Measurements from ENCODE around the gene POU4F1. TPM values are rescaled to one million over a fixed set of nuclear protein-coding genes. Genes with fewer than 3 reads are reported as not detected.

POU4F1 gene
- total and polyA plus RNA-seq, 2 donors (not counting 3 experiments of a cell fraction or from before 2014, with no cell fraction given): 0.30 to 1.1 TPM

DNA sequence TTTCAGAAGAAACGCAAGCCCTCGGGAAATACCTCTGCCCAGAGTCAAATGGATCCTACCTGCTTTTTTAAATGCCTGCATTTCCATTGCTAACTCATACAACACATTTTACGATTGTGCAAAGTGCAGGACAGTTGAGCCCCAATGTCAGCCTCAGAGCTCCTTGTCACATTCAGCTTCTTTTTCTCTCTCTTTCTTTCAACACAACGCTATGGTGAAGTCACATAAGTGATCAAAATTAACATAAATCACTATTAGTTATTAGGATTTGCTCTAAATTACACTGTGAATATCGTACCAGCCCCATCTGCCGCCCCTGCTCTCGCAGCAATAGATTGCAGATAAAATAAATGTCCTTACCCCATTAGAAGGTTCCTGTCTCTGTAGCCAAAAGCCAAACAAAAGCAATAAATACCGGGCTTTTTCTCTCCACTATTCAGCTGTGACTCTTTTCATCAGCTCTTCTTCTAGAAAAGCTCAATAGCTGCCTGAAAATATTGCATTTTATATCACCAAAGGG, 8.8 kb downstream of the POU4F1 start:
- Histone ChIP-seq H3K36me3 (ENCODE audit: control insufficient read depth in 2 of 2, extremely low read depth in 1 of 2, insufficient read depth in 2 of 2, low read length in 2 of 2) (no peaks in the 10 kb centered on the region), H3K4me3 (replicated peaks in 1 of 3; ENCODE audit: insufficient read depth in 1 of 3, low read depth in 1 of 3, low read length in 3 of 3) (no peak overlapping the region), H3K27me3 (ENCODE audit: control insufficient read depth in 2 of 2, insufficient read depth in 2 of 2, low read length in 2 of 2) (peaks cover 68 to 100% of the 10 kb centered on the region in 2 experiments), H3K27ac (ENCODE audit: insufficient read depth, low read depth, low read length) (no peak overlapping the region), H3K9me3 (replicated peaks; ENCODE audit: control insufficient read depth, insufficient read depth, low read length) (no peaks in the 10 kb centered on the region), H2AFZ (ENCODE audit: low read depth, low read length) (no peak overlapping the region), H3K9me1 (replicated peaks; ENCODE audit: control insufficient read depth, extremely low read depth, insufficient read depth, low read length) (no peaks in the 10 kb centered on the region), H4K20me1 (replicated peaks; ENCODE audit: control insufficient read depth, extremely low read depth, insufficient read depth, low read length) (no peaks in the 10 kb centered on the region), H3K9ac (replicated peaks; ENCODE audit: extremely low read depth, insufficient read depth, low read length) (no peak overlapping the region), H3K79me2 (ENCODE audit: control insufficient read depth, insufficient read depth, low read length) (no peaks in the 10 kb centered on the region), H3K4me2 (ENCODE audit: insufficient read depth, low read length) (no peak overlapping the region), H3K4me1 (ENCODE audit: control insufficient read depth, extremely low read depth, insufficient read depth, low read length) (peaks cover 6% of the 10 kb centered on the region)
- intact Hi-C loops (cut with micrococcal nuclease) (loop anchor here (5.0 kb wide), 1 partner anchor 457 kb away; no protein-coding TSS in a partner anchor), dilution Hi-C loops (cut with MboI; ENCODE audit: extremely low pct_ligation_motif_present, low sequenced_read_pairs) (no loop called here)
- DNase-seq (ENCODE audit: low read depth, low spot score) (no peak), FAIRE-seq (no peak)
- TF ChIP-seq EZH2 (IDR thresholded peaks at IDR 0.05; ENCODE audit: borderline replicate concordance, low read depth, low read length, severe bottlenecking): no peak
- TF ChIP-seq GATA2 (IDR thresholded peaks at IDR 0.05; ENCODE audit: insufficient read depth, insufficient read length, low read depth, low read length): no peak
- no peak for TF ChIP-seq MAX (IDR thresholded peaks at IDR 0.05; ENCODE audit: insufficient read depth, insufficient read length)
- TF ChIP-seq POLR2AphosphoS5 (IDR thresholded peaks at IDR 0.05; ENCODE audit: insufficient read depth, low read depth, low read length): no peak
- TF ChIP-seq FOS (IDR thresholded peaks at IDR 0.05; ENCODE audit: borderline replicate concordance, insufficient read depth, low read length): no peak
- TF ChIP-seq MYC (IDR thresholded peaks at IDR 0.05; ENCODE audit: low read depth, low read length): no peak
- no peak for TF ChIP-seq CTCF (IDR thresholded peaks at IDR 0.05; ENCODE audit: extremely low read depth in 1 of 2, insufficient read depth in 1 of 2, low read depth in 1 of 2, low read length in 2 of 2)
- no peak for TF ChIP-seq POLR2A (IDR thresholded peaks at IDR 0.05; ENCODE audit: low read depth, low read length)
- no peak for TF ChIP-seq JUN (IDR thresholded peaks at IDR 0.05; ENCODE audit: borderline replicate concordance, insufficient read depth, insufficient read length, low read depth)
- no TSS peak for BruUV-seq (replicated peaks)
- ChIA-PET POLR2A (no interaction called here), CTCF (interaction anchor here (0.7 kb wide), 1 partner anchor 163 kb away, joined by 3 read pairs; no protein-coding TSS in a partner anchor)
